Measurements from ENCODE around the gene APLF.

GRCh38 chr2:68428746-68429145 lies 38.6 kb upstream of the APLF start:
- TF ChIP-seq EZH2 (IDR thresholded peaks at IDR 0.05; ENCODE audit: borderline replicate concordance, control insufficient read depth, low read depth, low read length) (no peak), POLR2A (IDR thresholded peaks at IDR 0.05; ENCODE audit: low read depth, low read length) (no peak), CTCF (IDR thresholded peaks at IDR 0.05 in 2 of 3, conservative IDR thresholded peaks at IDR 0.05 in 1 of 3; ENCODE audit: control insufficient read depth in 2 of 3, extremely low read depth in 1 of 3, insufficient read depth in 1 of 3, low read depth in 3 of 3, low read length in 3 of 3) (no peak), CEBPZ (IDR thresholded peaks at IDR 0.05; ENCODE audit: low read depth, low read length) (no peak), PBX3 (IDR thresholded peaks at IDR 0.05; ENCODE audit: insufficient replicate concordance, low read depth, low read length) (no peak), SRF (IDR thresholded peaks at IDR 0.05; ENCODE audit: low read depth in 2 of 2, low read length in 2 of 2) (no peak), POLR2AphosphoS5 (IDR thresholded peaks at IDR 0.05; ENCODE audit: low read length) (no peak), CREB1 (IDR thresholded peaks at IDR 0.05; ENCODE audit: low read depth) (no peak), HDGF (IDR thresholded peaks at IDR 0.05) (no peak), SP1 (IDR thresholded peaks at IDR 0.05; ENCODE audit: low read depth, low read length) (no peak), USF2 (IDR thresholded peaks at IDR 0.05; ENCODE audit: borderline replicate concordance, low read depth, low read length) (no peak), CREM (IDR thresholded peaks at IDR 0.05; ENCODE audit: low read depth) (no peak), GABPA (IDR thresholded peaks at IDR 0.05; ENCODE audit: low read depth) (no peak)

Measured in GM12878 (cell line).